A549 treated with AZD2906 at 1 μM for 4 hours (cell line): ENCODE results near the gene DMAC1. TPM values are rescaled to one million over a fixed set of nuclear protein-coding genes. Genes with fewer than 3 reads are reported as not detected.

Experiments
- total RNA-seq: library from RNA; stranded (reverse); fragments of 200-300 nt; extraction: Qiagen RNA extraction; gene quantifications from 5 replicates; pipeline ENCODE4 v1.2.3, GENCODE V29; 2022

The DMAC1 gene
- 20.3 to 84.3 TPM (median 73.9 TPM) in 5 replicates for total RNA-seq

DNA sequence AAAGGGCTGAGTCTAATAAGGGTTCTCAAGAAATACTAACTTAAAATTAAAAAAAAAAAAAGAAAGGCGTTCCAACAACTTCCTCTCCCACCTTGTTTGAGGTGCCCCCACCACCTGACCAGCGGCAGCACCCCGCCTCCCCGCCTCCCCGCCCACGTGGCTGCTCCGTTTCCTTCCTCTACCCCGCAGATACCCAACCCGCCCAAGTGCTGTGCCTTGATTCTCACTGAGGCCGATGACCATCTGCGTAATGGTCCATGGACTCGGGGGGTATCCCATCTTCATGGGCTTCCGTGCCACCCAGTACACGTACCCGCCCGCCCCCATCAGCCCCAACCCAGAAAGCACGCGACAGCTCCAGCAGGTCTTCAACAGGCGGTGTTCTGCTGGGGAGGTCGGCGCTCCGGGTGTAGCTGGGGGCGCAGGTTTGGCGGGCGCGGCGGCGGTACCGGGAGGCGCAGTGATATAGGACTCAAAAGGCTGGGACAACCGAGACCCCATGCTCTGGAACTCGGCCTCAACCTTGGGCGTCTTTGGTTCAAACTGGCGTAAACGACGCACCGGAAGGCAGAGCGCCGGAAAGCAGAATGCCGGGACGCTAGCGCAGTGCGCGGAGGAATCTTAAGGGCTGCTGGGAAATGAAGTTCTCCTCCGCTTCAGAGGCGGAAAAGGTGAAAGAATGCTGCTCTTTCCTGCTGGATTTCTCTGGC lies at the start of gene DMAC1:
DMAC1 (minus strand) TSS at position 545 of the 710 bp plus-strand sequence; CDS start at position 501, 44 bp downstream.

